Thyroid gland (tissue), 4 donors: ENCODE results near the gene SUGCT.

Source experiments
- CTCF ChIP-seq, 6 experiments: fragments of 200-600 bp in 3 of 6; fragments of 450-650 bp in 3 of 6; sonication (generic) in 3 of 6; IDR thresholded peaks; one replicate each; pipeline ENCODE4 v1.5.1; 2016 to 2019; ENCODE audit warnings: antibody characterized with exemption in 6 of 6, mild to moderate bottlenecking in 2 of 6, inconsistent platforms in 1 of 6, moderate library complexity in 1 of 6
- POLR2A ChIP-seq, 2 donors: fragments of 450-650 bp; IDR thresholded peaks; one replicate each; pipeline ENCODE4 v1.6.1; 2017; ENCODE audit warnings: antibody characterized with exemption in 2 of 2, mild to moderate bottlenecking in 2 of 2, moderate library complexity in 1 of 2

GRCh38 chr7:40629891-40630290 lies 495.1 kb downstream of the SUGCT start:
- no peak for TF ChIP-seq CTCF (IDR thresholded peaks at IDR 0.05)
- no peak for TF ChIP-seq POLR2A (IDR thresholded peaks at IDR 0.05)
